Stimulated activated CD8-positive, alpha-beta memory T cell treated with anti-CD3 and anti-CD28 coated beads, Interleukin-15, amount 100 ng/mL, for 48 hours (primary cell): ENCODE data around the gene SERPINB8.

ENCODE experiments used
- DNase-seq, 2 donors: peaks; one replicate each; pipeline ENCODE4 v3.0.0-alpha.2; 2020; ENCODE audit warnings: low read depth in 2 of 2

Gene SERPINB8

DNA sequence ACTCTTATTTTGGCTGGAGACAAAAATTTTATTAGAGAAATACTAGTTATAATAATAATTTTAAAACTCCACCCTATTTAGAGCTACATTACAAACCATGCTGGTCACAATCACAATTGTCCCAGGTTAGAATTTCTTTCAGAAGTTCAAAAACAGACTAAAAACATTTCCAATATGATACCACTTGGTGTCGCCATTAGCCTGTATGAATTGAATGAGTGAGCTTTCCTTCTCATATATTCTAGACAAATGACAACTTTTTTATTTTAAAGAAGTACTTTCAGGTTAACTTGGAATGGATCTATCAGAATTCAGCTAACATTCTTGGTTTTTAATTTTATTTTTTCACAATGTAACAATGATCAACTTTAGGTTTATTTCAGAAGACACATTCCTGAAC, 48.0 kb downstream of the SERPINB8 start:
- no peak for DNase-seq

- no peak for DNase-seq
Measured at GRCh38 chr18:64019922-64020756, 50.3 kb downstream of the SERPINB8 start.

DNA sequence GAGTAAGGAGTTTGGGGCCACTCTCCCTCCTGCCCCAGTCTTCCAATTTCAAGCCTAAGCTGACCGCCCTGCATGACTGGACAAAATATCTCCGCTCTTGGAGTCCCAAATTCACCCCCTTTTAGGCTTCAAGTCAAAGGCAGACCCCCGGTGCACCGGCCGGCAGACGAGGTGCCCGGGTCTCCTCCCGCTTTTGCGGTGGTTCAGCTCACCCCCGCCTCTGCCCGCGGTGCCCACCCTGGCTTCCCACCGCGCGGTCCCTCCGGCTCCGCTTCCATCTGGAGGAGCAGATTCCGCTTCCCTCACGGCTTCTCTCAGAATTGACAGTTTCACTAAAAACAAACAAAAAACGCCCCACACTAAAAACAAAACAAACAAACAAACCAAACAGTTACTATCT, 56.5 kb downstream of the SERPINB8 start:
- no peak for DNase-seq

DNA sequence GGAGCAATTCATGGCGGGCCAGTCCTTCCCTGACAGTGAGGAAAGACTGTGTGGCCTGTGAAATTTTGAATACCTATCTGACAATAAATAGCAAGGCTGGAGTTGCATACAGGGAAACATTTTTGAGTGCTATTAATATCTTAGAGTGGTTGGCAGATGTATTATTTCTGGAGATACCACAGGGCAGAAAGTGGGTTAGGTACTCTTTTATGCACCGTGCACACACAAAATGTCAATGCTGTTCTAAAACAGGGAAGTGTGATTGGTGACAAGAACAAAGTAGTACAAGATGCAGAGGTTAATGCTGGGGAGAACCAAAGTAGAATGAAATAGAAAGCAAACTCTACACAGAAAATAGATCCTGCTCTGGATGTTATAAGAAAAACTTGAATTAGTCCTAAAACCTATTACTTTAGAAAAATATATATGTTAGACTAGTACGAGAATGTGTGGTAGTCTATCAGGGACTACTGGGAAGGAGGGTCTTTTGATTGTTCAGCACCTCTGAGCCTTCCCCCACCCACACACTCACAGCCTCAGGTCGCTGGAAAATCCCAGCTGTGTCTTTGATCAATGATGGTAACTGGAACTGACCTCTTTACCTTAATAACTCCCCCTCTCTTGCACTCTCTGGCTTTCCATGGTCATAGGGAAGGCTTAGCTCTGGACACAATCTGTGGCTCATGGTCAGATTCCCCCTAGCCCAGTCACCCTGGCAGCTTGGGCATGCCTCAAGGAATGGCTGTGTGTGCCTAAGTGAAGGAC, 58.2 kb downstream of the SERPINB8 start:
- DNase-seq: no peak

- DNase-seq: no peak
Measured at GRCh38 chr18:64029096-64029495, 59.2 kb downstream of the SERPINB8 start.

- no peak for DNase-seq
Measured at GRCh38 chr18:64031411-64031810, 61.5 kb downstream of the SERPINB8 start.

DNA sequence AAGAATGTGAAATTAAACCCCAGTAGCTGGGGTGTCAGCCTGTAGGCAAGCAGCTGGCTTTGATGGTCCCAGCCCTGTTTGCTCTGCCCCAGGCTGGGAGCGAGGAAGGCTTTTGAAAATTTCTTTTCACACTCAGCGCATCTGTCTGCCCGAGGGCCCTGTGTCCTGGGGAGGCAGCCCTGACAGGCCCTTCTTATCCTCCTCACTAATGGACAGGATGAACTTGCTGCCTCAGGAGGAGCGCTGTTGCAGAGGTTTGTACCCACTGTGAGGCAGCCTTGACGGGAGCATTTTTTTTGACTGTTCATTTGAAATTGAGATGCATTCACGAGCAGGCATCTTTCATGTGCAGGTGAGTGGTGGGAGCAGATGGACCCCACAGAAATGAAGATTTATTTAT, 62.4 kb downstream of the SERPINB8 start:
- DNase-seq: no peak

GRCh38 chr18:64037812-64038414, 68.0 kb downstream of the SERPINB8 start:
- no peak for DNase-seq
